HepG2 (cell line): ENCODE measurements around the gene CREBZF. TPM values are rescaled to one million over a fixed set of nuclear protein-coding genes. Genes with fewer than 3 reads are reported as not detected.
A peak's percentile ranks its signal among the peaks of the same experiment; 100 is the strongest.

ENCODE experiments used
- CSRNP2 ChIP-seq: sonication (generic); formaldehyde crosslinking; conservative IDR thresholded peaks from 2 replicates; pipeline ENCODE4 v1.8.0; 2022; ENCODE audit warnings: low read depth, missing genetic modification reagents
- E2F5 ChIP-seq: sonication (generic); formaldehyde crosslinking; conservative IDR thresholded peaks from 2 replicates; pipeline ENCODE4 v1.4.0; 2020; ENCODE audit warnings: missing genetic modification reagents
- ELF1 ChIP-seq: sonication (generic); formaldehyde crosslinking; IDR thresholded peaks from 2 replicates; pipeline ENCODE4 v1.4.0; 2020; ENCODE audit warnings: missing genetic modification reagents
- GTF3A ChIP-seq: sonication (generic); formaldehyde crosslinking; conservative IDR thresholded peaks from 2 replicates; pipeline ENCODE4 v1.4.0; 2020; ENCODE audit warnings: mild to moderate bottlenecking, missing genetic modification reagents
- KDM6A ChIP-seq: IDR thresholded peaks from 2 replicates; pipeline ENCODE4 v1.6.1; 2016; ENCODE audit warnings: low read depth
- MYNN ChIP-seq: sonication (generic); formaldehyde crosslinking; IDR thresholded peaks from 2 replicates; pipeline ENCODE4 v1.4.0; 2020; ENCODE audit warnings: mild to moderate bottlenecking, low read depth, missing genetic modification reagents
- PRPF4 ChIP-seq: fragments of 200-400 bp; formaldehyde crosslinking; IDR thresholded peaks from 2 replicates; pipeline ENCODE4 v1.6.1; 2016; ENCODE audit warnings: low read length, low read depth; ENCODE audit not compliant: poor library complexity, severe bottlenecking
- SMYD3 ChIP-seq: sonication (generic); formaldehyde crosslinking; IDR thresholded peaks from 2 replicates; pipeline ENCODE4 v1.8.1; 2023; ENCODE audit warnings: mild to moderate bottlenecking, missing genetic modification reagents
- SP140L ChIP-seq: sonication (generic); formaldehyde crosslinking; IDR thresholded peaks from 2 replicates; pipeline ENCODE4 v1.4.0; 2020; ENCODE audit warnings: missing genetic modification reagents, borderline replicate concordance
- SRY ChIP-seq: sonication (generic); formaldehyde crosslinking; IDR thresholded peaks from 2 replicates; pipeline ENCODE4 v1.8.0; 2022; ENCODE audit warnings: mild to moderate bottlenecking, missing genetic modification reagents
- U2AF1 ChIP-seq: fragments of 200-400 bp; formaldehyde crosslinking; optimal IDR thresholded peaks from 2 replicates; pipeline ENCODE3; 2017; ENCODE audit warnings: mild to moderate bottlenecking, low read depth, low read length
- ZBTB26 ChIP-seq: IDR thresholded peaks from 2 replicates; pipeline ENCODE4 v1.6.1; 2016; ENCODE audit warnings: missing compliant biosample characterization, missing genetic modification reagents, borderline replicate concordance
- ZBTB34 ChIP-seq: sonication (generic); formaldehyde crosslinking; IDR thresholded peaks from 2 replicates; pipeline ENCODE4 v1.8.0; 2022; ENCODE audit warnings: mild to moderate bottlenecking, missing genetic modification reagents
- ZBTB43 ChIP-seq: sonication (generic); formaldehyde crosslinking; conservative IDR thresholded peaks from 2 replicates; pipeline ENCODE4 v1.4.0; 2020; ENCODE audit warnings: missing genetic modification reagents
- ZMAT3 ChIP-seq: sonication (generic); formaldehyde crosslinking; conservative IDR thresholded peaks from 2 replicates; pipeline ENCODE4 v1.7.0; 2021; ENCODE audit warnings: missing genetic modification reagents
- ZNF101 ChIP-seq: sonication (generic); formaldehyde crosslinking; IDR thresholded peaks from 2 replicates; pipeline ENCODE4 v1.4.0; 2020; ENCODE audit warnings: mild to moderate bottlenecking, low read depth, missing genetic modification reagents, borderline replicate concordance
- ZNF251 ChIP-seq: sonication (generic); formaldehyde crosslinking; IDR thresholded peaks from 2 replicates; pipeline ENCODE4 v1.9.0; 2021; ENCODE audit warnings: mild to moderate bottlenecking, missing genetic modification reagents
- ZNF333 ChIP-seq: sonication (generic); formaldehyde crosslinking; IDR thresholded peaks from 2 replicates; pipeline ENCODE4 v1.4.0; 2020; ENCODE audit warnings: mild to moderate bottlenecking, missing genetic modification reagents, borderline replicate concordance
- ZNF354B ChIP-seq: sonication (generic); formaldehyde crosslinking; IDR thresholded peaks from 2 replicates; pipeline ENCODE4 v1.8.0; 2022; ENCODE audit warnings: mild to moderate bottlenecking, missing genetic modification reagents
- ZNF572 ChIP-seq: sonication (generic); formaldehyde crosslinking; IDR thresholded peaks from 2 replicates; pipeline ENCODE4 v1.5.1; 2020; ENCODE audit warnings: mild to moderate bottlenecking, missing genetic modification reagents
- ZNF674 ChIP-seq: sonication (generic); formaldehyde crosslinking; IDR thresholded peaks from 2 replicates; pipeline ENCODE4 v1.5.0; 2020; ENCODE audit warnings: low read depth, mild to moderate bottlenecking, missing genetic modification reagents
- ZNF746 ChIP-seq: sonication (generic); formaldehyde crosslinking; IDR thresholded peaks from 2 replicates; pipeline ENCODE4 v1.8.0; 2022; ENCODE audit warnings: mild to moderate bottlenecking, missing genetic modification reagents
- ZNF749 ChIP-seq: sonication (generic); formaldehyde crosslinking; IDR thresholded peaks from 2 replicates; pipeline ENCODE4 v1.8.0; 2022; ENCODE audit warnings: mild to moderate bottlenecking, missing genetic modification reagents, moderate library complexity, borderline replicate concordance
- polyA plus RNA-seq, 8 experiments: library from polyadenylated mRNA; depleted of rRNA in 3 of 8; stranded (reverse) in 7 of 8; unstranded in 1 of 8; fragments of >200 nt; fragmentation: Illumina TruSeq in 4 of 8; extraction: Trizol in 4 of 8; gene quantifications; 2 replicates each; pipeline versions ENCODE4 v1.2.1 to v1.2.3, GENCODE V29; 2011 to 2016; ENCODE audit warnings: low read depth in 4 of 8, missing spikeins in 1 of 8, mixed read lengths in 1 of 8; ENCODE audit not compliant: insufficient read depth in 1 of 8
- total RNA-seq, 5 experiments: library from RNA; depleted of rRNA; stranded (reverse); fragments of >200 nt; fragmentation: Illumina TruSeq; extraction: Trizol; gene quantifications; 2 replicates each; pipeline ENCODE4 v1.2.3, GENCODE V29; 2016; ENCODE audit warnings: low read depth in 1 of 5

The CREBZF gene
- total and polyA plus RNA-seq, 2 of the 13 experiments (the other 11 are each of a cell fraction or from before 2014, with no cell fraction given) = 30.6 to 43.1 TPM

GRCh38 chr11:85664615-85665481, at the start of gene CREBZF (continued):
- TF ChIP-seq ZBTB34 (CRISPR knock-in tag) = no peak
- 0 out of 2 replicates have a peak, but pooled peaks have one; percentile 52 for TF ChIP-seq E2F5 (CRISPR knock-in tag)
- TF ChIP-seq ZNF674 (CRISPR knock-in tag) = no peak
- TF ChIP-seq ZNF572 (CRISPR knock-in tag) = no peak
- TF ChIP-seq SP140L (CRISPR knock-in tag) = no peak
- TF ChIP-seq ZNF746 (CRISPR knock-in tag) = no peak
- TF ChIP-seq ZMAT3 (CRISPR knock-in tag) = peak; percentile 84
- no peak for TF ChIP-seq KDM6A
- no peak for TF ChIP-seq ZBTB43 (CRISPR knock-in tag)
- TF ChIP-seq GTF3A (CRISPR knock-in tag) = no peak
- no peak for TF ChIP-seq ZNF251 (CRISPR knock-in tag)
- TF ChIP-seq ZNF354B (CRISPR knock-in tag) = no peak; the same call in 1 of the 2 replicates
- no peak; the same call in 1 of the 2 replicates for TF ChIP-seq MYNN (CRISPR knock-in tag)
- no peak for TF ChIP-seq CSRNP2 (CRISPR knock-in tag)
- TF ChIP-seq ZNF749 (CRISPR knock-in tag) = peak; percentile 81
- TF ChIP-seq PRPF4 = no peak
- peak; percentile 64; the same call in 1 of the 2 replicates for TF ChIP-seq ZNF333 (CRISPR knock-in tag)
- TF ChIP-seq ELF1 (CRISPR knock-in tag) = peak; percentile 92
- TF ChIP-seq SRY (CRISPR knock-in tag) = peak; percentile 80; the same call in 1 of the 2 replicates
- no peak for TF ChIP-seq ZNF101
- TF ChIP-seq SMYD3 = no peak
- TF ChIP-seq ZBTB26 (CRISPR knock-in tag) = peak; percentile 56; the same call in 1 of the 2 replicates
- no peak for TF ChIP-seq U2AF1
